CD4-positive, alpha-beta T cell treated with Interferon alpha-2 for 1 hour (primary cell): ENCODE results near the gene ZFYVE21.
"Not testable (repeated sequence)": the region's sequence is repeated elsewhere in the genome, so short reads cannot be mapped to it uniquely, and the experiment has no call there.

Source experiments
- DNase-seq, 2 donors: peaks; one replicate each; pipeline ENCODE4 v3.0.0-alpha.2; 2020 to 2022

ZFYVE21 gene

DNA sequence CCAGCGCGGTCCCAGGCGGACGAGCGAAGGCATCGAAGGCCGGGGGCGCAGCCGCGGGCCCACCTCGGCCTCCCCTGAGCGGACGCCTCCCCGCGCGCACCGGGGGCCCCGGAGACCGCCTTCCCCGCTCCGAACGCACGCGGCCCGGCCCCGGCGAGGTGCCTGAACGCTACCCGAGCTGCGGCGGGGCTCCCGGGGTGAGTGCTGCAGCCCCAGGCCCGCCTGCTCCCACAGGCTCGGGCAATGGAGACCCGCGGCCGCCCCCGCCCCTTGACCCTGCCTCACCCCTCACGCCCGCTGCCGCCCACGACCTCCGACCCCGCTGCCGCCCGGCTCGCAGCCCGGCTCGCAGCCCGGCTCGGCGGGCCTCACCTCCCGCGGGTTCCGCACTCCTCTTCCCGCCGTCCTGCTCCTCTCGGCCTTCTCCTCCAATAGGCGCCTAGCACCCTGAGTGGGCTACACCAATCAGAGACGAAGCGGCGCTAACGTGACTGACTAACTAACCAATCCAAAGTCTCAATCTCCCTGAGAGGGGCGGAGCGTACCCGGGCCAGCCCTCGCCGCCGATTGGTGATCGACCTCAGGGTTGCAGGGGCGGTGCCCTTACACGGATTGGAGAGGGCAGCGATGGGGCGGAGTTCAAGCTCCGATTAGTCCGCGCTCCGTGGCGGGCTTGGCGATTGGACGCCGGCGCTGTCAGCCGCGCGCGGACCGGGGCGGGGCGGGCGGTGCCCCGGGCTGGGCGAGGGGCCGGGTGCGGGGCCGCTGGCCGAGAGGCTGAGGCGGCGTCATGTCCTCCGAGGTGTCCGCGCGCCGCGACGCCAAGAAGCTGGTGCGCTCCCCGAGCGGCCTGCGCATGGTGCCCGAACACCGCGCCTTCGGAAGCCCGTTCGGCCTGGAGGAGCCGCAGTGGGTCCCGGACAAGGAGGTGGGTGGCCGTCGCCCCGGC is at the start of gene ZFYVE21, which contains the start of gene XRCC3:
Gene ZFYVE21 (plus strand): TSS at position 759 of the 949 bp plus-strand sequence. CDS start 32 bp downstream, at position 791.
Gene XRCC3 (minus strand): TSS at position 400 of the 949 bp plus-strand sequence. CDS start 4,364 bp downstream, outside the sequence.
- peak; percentile 99 to 100 for DNase-seq

GRCh38 chr14:103667671-103668070 is 47.9 kb upstream of the ZFYVE21 start:
- no peak for DNase-seq

DNA sequence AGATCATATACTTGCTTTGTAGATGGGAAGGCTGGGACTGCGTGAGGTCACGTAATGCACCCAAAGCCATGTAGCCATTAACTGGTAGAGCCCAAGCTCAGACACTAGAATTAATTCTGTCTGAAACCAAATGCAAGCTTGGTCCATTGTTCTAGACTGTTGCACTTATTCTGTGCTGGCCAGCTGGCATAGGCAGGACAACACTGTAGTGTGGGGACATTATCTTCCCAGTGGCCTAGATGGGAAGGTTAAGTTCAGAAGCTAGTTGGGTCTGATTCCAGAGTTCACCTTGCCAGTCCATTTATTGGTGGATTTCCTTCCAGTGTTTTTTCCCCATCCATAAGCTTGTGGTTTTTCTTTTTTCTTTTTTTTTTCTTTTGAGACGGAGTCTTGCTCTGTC is 47.5 kb upstream of the ZFYVE21 start:
- no peak for DNase-seq

DNA sequence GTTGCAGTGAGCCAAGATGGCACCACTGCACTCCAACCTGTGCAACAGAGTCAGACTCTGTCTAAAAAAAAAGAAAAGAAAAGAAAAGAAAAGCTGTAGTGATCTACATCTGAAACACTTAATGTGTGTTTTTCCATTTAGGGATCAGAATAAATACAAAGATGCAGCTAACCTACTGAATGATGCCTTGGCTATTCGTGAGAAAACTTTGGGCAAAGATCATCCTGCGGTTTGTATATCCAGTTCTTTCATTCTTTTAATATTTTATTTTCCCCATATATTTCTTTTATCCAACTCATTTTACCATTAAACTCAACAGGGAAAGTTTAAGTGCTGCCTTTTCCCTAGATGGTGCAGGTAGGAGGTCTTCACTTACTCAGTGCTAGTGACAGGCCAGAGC is 46.2 kb upstream of the ZFYVE21 start:
- no peak for DNase-seq

DNA sequence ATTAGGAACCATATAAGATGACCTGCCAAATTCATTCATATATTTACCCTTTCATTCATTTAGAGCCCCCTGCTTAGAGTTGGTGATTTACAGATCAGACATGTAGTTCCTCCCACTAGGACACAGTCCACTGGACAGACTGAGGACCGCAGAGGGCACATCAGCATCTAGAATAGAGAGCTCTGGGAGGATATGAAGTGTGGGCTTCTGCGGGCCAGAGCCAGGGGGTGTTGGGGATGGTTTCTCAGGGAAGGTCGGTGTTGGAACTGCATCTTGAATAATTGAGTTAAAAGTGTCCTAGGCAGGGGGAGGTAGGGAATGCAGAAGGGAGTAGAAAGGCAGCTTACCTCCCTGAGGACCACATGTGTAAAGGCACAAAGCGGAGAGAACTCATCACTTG is 43.7 kb upstream of the ZFYVE21 start:
- DNase-seq, result no peak

- no peak for DNase-seq
These were observed 39.7 kb upstream of the ZFYVE21 start for GRCh38 chr14:103675957-103676356.

DNA sequence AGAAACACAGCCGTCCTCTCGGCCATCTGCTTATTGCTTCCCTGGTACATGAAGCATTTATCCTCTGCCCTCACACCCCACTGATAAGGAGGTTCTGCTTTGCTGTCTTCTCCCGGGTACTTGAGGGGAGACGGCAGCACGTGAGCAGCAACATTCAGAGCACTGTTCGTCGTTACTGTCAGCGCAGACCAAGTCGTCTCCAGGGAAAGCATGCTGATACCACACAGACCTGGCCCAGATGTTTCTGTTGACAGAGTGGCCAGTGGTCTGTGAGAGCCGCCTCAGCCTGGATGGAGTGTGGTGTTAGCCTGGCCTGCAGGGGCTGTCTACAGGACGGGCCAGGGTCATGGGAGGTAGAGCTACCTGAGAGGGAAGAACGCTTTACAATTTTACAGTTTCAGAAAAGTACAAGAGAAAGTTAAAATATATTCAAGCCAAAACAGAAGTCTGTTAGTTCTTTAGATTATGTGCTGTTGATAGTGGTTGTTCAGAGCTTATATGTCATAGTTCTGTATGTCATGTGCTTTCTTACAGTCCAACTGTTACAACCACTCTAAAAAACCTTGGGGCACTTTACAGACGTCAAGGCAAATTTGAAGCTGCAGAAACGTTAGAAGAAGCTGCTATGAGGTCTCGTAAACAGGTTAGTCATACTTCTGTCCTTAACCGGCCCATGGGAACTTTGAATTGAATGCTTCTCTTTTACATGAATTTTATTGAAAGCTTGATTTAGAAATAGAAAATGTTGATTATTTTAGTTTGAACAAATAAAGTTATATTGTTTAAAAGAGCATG is 38.5 kb upstream of the ZFYVE21 start:
- no peak for DNase-seq

GRCh38 chr14:103679351-103679750 is 36.3 kb upstream of the ZFYVE21 start:
- DNase-seq, result peak; percentile 44 to 51

GRCh38 chr14:103680491-103681231 is 34.9 kb upstream of the ZFYVE21 start:
- DNase-seq, result no peak

DNA sequence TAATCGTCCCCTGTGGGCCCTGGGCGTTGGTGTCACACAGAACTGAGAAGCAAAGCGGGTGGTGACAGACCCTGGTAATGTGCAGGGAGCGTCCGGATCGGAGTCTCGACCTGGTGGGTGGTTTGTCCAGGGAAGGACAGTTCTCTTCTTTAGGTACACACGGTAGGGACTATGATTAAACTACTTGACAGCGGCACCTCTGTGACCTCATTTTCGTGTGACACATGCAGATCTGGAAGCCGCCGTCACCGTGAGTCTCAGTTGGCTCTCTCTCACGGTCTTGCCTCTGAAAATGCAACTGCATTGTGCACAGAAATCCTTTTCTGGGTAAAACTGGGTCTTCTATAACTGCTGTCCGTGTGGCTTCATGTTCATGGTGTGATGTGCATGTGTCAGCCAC is 32.5 kb upstream of the ZFYVE21 start:
- no peak for DNase-seq

- DNase-seq, result no peak
These were observed 31.1 kb upstream of the ZFYVE21 start for GRCh38 chr14:103684471-103684870.

DNA sequence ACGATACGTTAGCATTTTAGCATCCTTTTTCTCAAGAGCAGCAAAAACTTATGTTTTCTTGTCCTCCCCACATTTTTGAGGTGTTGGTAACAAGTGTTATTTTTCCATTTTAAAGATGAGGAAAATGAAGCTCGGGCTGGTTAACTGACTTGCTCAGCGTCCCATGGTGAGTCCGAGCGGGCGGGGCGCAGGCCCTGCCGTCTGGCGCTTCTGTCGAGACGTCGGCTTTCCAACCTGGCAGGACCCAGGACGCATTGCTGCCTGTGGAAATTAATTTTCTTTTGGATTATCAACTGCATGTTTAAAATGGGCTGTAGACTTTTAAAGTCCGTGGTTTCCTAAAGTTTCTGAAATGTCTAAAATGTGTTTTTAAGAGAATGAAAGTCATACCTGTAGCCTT is 30.7 kb upstream of the ZFYVE21 start:
- no peak for DNase-seq

DNA sequence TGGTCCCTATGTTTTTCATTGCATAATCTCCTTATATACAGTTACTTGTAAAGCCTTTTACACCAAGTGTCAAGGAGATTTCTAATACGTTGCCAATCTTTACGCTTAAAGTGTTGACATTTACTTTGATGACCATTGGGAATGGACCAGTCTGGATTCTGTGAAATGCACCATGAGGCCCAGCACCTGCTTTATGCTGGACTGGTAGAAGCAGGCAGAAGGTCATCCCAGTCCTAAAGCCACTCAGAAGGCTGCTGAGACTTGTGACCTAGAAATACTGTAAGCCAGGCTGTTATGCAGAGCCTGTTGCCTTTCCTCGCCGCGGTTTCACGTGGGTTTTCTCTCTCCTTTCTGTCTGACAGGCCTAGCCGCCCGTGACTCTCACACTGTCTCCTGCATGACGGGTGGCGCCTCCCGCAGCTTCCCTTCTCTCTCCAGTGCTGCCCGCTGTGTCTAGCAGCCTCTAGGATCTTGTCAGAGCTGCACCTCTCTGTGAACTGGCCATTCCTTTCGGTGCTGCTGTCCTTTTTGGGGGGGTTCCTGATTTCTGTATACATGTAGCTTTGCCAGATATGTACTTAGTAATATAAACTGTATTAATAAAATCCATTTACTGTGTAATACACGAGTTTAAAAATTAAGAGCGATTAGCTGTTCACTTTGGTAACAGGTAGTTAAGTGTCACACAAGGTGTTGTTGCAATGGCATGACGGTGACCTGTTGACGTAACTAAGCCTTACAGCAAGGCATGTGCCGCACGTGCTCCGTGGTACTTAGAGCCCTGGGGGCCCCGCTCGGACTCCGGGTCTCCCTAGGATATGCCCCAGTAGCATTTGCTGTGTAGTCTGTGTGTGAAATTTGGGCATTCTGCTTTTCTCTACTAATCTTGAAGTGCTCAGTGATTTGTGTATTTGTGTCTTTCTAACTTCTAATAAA is 30.1 kb upstream of the ZFYVE21 start:
- DNase-seq, result no peak

DNA sequence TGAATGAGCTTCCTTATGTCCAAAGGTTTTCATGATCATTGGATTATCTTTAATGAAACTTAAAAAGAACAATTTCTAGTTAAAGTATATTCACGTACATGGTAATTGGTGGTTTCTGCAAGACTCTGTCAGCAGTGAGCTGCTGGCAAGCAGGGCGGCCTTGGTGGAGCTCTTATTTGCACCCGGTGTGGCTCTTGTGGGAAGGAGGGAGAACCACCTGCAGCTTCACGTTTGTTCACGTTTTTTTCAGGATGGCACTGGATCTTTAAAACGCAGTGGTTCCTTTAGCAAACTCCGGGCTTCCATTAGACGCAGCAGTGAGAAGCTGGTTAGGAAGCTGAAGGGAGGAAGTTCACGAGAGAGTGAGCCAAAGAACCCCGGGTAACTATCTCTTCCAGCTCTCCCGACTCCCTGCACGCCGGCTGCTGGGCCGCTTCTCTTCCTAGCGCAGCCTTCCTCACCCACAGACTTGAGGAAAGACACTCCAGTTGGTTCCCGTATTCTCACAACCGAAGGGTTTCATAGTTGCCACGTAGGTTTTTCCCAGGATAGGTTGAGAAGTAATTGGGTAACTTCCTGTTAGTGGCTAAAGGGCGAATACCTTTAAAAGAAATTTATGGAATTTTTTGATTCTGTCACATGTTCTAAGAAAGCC is 28.7 kb upstream of the ZFYVE21 start:
- no peak for DNase-seq

DNA sequence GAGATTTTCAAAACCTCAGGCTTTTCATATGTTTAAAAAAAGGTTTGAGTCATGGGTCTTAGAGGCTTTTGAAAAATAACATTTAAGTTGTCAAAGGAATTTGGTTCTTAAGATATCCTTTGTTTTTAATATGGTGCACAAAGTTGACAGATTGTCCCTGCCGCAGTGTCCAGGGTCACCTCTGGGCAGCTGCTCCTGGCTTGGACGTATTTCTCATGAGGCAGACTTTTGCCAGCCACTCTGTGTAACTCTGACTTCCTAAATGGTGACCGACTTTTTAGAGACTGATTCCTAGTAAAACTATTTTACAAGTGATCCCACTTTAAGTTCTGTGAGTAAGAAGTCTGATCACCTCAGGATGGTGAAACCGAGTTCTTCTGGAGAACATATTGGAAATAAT is 27.9 kb upstream of the ZFYVE21 start:
- no peak for DNase-seq

DNA sequence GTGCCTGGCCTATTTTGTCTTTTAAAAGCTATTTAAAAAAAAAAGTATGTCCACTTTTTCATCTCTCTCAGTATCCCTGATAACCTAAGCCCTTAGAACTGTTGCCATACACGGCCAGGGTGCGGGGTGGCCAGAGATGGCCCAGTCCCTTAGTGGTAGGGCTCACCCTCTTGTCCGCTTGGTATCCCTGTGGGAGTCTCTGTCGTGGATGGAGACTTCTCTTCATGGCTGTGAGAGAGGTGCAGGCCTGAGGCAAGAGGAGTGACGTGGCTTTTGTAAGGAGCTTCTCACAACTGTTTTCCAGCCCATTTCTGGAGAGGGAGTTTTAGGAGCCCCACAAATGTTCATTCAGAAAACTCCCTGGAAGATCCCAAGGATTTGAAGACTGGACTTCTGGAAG is 27.2 kb upstream of the ZFYVE21 start:
- DNase-seq, result no peak

DNA sequence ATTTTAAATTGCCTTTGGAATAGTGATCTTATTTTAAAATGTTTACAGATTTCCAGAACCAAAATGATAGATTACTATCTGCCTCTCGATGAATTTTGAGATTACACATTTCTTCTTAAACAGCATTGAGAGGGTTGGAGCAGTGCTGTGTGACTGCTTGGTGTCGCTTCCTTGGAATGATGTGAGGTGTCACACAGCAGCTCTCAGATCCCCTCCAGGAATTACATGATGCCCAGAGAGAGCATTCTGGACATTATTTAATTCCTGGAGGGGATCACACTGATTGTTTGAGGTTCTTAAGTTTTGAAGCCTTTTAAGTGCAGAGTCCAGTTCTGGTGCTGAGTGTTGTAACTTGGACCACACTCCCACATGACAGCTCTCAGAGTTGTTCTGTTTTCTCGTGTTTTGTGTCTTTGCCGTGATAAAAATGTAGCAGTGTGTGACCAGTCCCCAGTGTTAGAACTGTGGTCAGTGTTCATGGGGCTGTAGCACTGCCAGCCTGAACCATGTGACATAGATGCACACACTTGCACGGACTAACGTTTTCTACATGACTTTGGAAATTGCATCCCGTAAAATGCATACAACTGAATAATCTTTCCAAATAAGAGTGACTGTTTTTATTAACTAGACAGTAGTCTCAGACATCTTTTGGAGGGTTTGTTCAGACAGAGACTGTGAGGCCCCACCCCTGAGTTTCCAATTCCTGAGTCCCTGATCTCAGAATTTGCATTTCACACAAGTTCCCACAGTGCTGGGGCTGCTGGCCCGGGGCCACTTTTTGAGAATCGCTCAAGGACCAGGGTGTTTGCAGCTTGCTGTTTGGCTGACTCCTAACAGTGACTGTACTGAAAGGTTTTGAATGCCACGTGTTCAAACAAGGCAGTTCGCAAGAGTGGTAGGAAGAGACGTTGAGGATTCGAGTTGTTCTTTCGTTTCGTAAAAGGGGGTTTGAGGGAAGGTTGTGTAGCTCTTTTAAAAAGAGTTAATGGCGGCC is 26.4 kb upstream of the ZFYVE21 start:
- peak in 1 of 2 donors; percentile 15 for DNase-seq

DNA sequence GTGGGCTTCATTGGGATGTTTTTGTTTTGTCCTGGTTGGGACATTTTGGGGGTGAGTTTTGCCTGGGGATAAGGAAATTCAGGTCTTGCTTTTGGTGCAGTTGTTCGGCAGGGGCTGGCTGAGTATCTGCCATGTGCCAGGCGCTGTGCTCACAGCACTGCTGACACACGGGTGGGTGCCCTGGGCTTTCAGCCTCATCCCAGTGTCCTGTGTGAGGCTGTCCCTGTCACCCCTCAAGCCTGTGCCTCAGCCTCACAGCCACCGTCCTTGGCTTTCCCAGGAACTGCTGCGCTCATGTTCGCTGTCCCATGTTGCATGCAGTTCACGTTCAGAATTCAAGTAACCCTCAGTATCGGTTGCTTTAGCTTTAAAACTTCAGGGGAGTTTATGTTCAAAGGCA is 25.3 kb upstream of the ZFYVE21 start:
- no peak for DNase-seq

DNA sequence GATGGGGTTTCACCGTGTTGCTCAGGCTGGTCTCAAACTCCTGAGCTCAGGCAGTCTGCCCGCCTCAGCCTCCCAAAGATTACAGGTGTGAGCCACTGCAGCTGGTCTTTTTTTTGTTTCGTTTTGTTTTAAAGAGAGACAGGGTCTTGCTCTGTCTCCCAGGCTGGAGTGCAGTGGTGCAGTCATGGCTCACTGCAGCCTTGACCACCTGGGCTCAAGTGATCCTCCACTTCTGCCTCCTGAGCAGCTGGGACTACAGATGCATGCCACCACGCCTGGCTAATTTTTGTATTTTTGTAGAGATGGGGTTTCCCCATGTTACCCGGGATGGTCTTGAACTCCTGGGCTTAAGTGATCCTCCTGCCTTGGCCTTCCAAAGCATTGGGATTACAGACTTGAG is 24.0 kb upstream of the ZFYVE21 start:
- not testable (repeated sequence) for DNase-seq

- no peak for DNase-seq
These were observed 23.5 kb upstream of the ZFYVE21 start for GRCh38 chr14:103692159-103692558.
